A673 (cell line): ENCODE measurements around the gene MFSD11. TPM values are rescaled to one million over a fixed set of nuclear protein-coding genes. Genes with fewer than 3 reads are reported as not detected.
"Not testable (repeated sequence)": the region's sequence is repeated elsewhere in the genome, so short reads cannot be mapped to it uniquely, and the experiment has no call there.

Experiments used
- BruUV-seq: library from RNA; stranded (reverse); fragments of 400-500 nt; replicated peaks from 2 replicates; lab custom pipeline; 2021; lab: Mats Ljungman, UMichigan
- CTCF ChIA-PET: fragments of 300-600 bp; sonication (Branson Sonifier 250); formaldehyde crosslinking; loops from one replicate; lab custom pipeline; 2022; ENCODE audit warnings: antibody characterized with exemption; lab: Charles Lee
- POLR2A ChIA-PET: fragments of 300-600 bp; sonication (Branson Sonifier 250); formaldehyde crosslinking; loops from one replicate; lab custom pipeline; 2022; ENCODE audit warnings: antibody characterized with exemption; ENCODE audit not compliant: low non-redundant PET; lab: Charles Lee
- DNase-seq: peaks from one replicate; pipeline ENCODE4 v3.0.0-alpha.2; 2015; ENCODE audit warnings: low spot score
- H3K27ac ChIP-seq: fragments of 200-600 bp; sonication (generic); 2 replicates; pipeline ENCODE4 v1.5.1; 2016; ENCODE audit warnings: mixed run types, low read depth, mild to moderate bottlenecking, mixed read lengths, antibody characterized with exemption, low read length; ENCODE audit not compliant: poor library complexity, severe bottlenecking
- H3K27me3 ChIP-seq: fragments of 200-600 bp; sonication (generic); replicated peaks from 2 replicates; pipeline ENCODE4 v1.6.1; 2017; ENCODE audit warnings: mixed run types, low read depth, mild to moderate bottlenecking, mixed read lengths, antibody characterized with exemption, low read length; ENCODE audit not compliant: insufficient read depth, poor library complexity
- H3K36me3 ChIP-seq: fragments of 200-600 bp; sonication (generic); 2 replicates; pipeline ENCODE4 v1.6.1; 2016; ENCODE audit warnings: mixed run types, mild to moderate bottlenecking, mixed read lengths, antibody characterized with exemption, low read length; ENCODE audit not compliant: insufficient read depth, poor library complexity, severe bottlenecking
- H3K4me1 ChIP-seq: fragments of 200-600 bp; sonication (generic); 2 replicates; pipeline ENCODE4 v1.6.1; 2017; ENCODE audit warnings: mixed run types, mild to moderate bottlenecking, mixed read lengths, antibody characterized with exemption, low read length; ENCODE audit not compliant: insufficient read depth, poor library complexity, severe bottlenecking
- H3K4me3 ChIP-seq: fragments of 200-600 bp; sonication (generic); 2 replicates; pipeline ENCODE4 v1.5.1; 2016; ENCODE audit warnings: low read depth, mixed run types, mild to moderate bottlenecking, mixed read lengths, low read length; ENCODE audit not compliant: poor library complexity, severe bottlenecking
- H3K9me3 ChIP-seq: fragments of 200-600 bp; sonication (generic); 2 replicates; pipeline ENCODE4 v1.6.1; 2016; ENCODE audit warnings: mixed run types, low read depth, mild to moderate bottlenecking, mixed read lengths, antibody characterized with exemption, low read length; ENCODE audit not compliant: poor library complexity, severe bottlenecking
- CTCF ChIP-seq: fragments of 300-800, 200-600 bp; sonication (generic); conservative IDR thresholded peaks from 2 replicates; pipeline ENCODE4 v1.5.1; 2017; ENCODE audit warnings: low read depth, mild to moderate bottlenecking, antibody characterized with exemption, low read length, moderate library complexity, mixed read lengths
- EZH2 ChIP-seq: fragments of 200-600 bp; sonication (generic); IDR thresholded peaks from 2 replicates; pipeline ENCODE4 v1.6.1; 2017; ENCODE audit warnings: borderline replicate concordance, low read depth, mild to moderate bottlenecking, mixed read lengths, antibody characterized with exemption, low read length; ENCODE audit not compliant: poor library complexity, severe bottlenecking
- intact Hi-C: fragments of 100-400 bp; cut with micrococcal nuclease; formaldehyde crosslinking; loops from one replicate; pipeline ENCODE4 v1.10.0; 2022; ENCODE audit not compliant: unreplicated experiment
- total RNA-seq: library from RNA; stranded (reverse); gene quantifications from 2 replicates; pipeline ENCODE4 v1.2.3, GENCODE V29; 2021

The MFSD11 gene
- total RNA-seq, 1 experiment from 2014 or later: 38.8 TPM

GRCh38 chr17:76812263-76812662, 74.3 kb downstream of the MFSD11 start:
- H3K4me3 ChIP-seq: no peak overlapping the region
- no peaks in the 10 kb centered on the region for H3K27me3 ChIP-seq
- H3K9me3 ChIP-seq: no peaks in the 10 kb centered on the region
- BruUV-seq: no TSS peak
- intact Hi-C loops: no loop called here
- TF ChIP-seq CTCF: no peak
- TF ChIP-seq EZH2: no peak
- no peaks in the 10 kb centered on the region for H3K36me3 ChIP-seq
- ChIA-PET POLR2A (no interaction called here), CTCF (no interaction called here)
- DNase-seq: no peak
- no peak overlapping the region for H3K27ac ChIP-seq
- no peaks in the 10 kb centered on the region for H3K4me1 ChIP-seq

DNA sequence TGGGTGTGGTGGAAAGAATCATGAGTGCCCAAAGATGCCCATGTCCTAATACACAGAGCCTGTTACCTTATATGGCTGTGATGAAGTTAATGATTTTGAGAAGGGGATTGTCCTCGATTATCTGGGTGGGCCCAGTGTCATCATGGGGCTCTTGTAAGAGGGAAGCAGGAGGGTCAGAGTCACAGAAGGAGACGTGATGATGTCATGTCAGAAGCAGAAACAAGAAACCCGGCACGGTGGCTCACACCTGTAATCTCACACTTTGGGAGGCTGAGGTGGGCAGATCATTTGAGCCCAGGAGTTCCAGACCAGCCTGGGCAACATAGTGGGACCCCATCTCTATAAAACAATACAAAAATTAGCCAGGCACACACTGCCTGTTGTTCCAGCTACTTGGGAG, 75.0 kb downstream of the MFSD11 start:
- CTCF ChIA-PET: no interaction called here
- Histone ChIP-seq H3K27me3 (no peaks in the 10 kb centered on the region), H3K4me3 (no peak overlapping the region), H3K36me3 (no peaks in the 10 kb centered on the region), H3K9me3 (no peaks in the 10 kb centered on the region), H3K4me1 (no peaks in the 10 kb centered on the region), H3K27ac (no peak overlapping the region)
- no peak for TF ChIP-seq CTCF
- no peak for TF ChIP-seq EZH2
- intact Hi-C loops: no loop called here
- POLR2A ChIA-PET: no interaction called here
- no TSS peak for BruUV-seq
- DNase-seq: no peak

DNA sequence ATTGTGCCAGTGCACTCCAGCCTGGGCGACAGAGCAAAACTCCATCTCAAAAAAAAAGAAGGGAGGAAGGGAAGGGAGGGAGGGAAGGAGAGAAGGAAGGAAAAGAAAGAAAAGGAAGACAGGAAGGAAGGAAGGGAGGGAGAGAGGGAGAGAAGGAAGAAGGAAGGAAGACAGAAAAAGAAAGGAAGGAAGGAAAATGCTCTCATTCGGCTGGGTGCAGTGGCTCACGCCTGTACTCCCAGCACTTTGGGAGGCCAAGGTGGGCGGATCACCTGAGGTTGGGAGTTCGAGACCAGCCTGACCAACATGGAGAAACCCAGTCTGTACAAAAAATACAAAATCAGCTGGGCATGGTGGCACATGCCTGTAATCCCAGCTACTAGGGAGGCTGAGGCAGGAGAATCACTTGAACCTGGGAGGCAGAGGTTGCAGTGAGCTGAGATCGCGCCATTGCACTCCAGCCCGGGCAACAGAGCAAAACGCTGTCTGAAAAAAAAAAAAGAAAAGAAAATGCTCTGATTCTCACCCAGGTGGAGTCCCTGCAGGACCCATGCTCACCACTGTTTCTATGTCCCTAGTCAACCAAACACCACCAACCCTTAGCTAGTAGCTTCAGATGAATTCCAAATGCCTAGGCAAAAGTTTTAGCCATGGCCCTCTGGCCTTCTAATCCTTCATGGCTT, 78.1 kb downstream of the MFSD11 start:
- not testable (repeated sequence) for H3K9me3 ChIP-seq, BruUV-seq, H3K27ac ChIP-seq, H3K36me3 ChIP-seq, DNase-seq, H3K4me3 ChIP-seq, H3K27me3 ChIP-seq
- ChIA-PET POLR2A (interaction anchor here (0.6 to 0.7 kb wide), 3 partner anchors 141 to 657 kb away, joined by 3 to 27 read pairs (median 3); no protein-coding TSS in a partner anchor), CTCF (interaction anchor here (1.3 kb wide), 1 partner anchor 240 kb away, joined by 6 read pairs; no protein-coding TSS in a partner anchor)
- peaks cover 16% of the 10 kb centered on the region for H3K4me1 ChIP-seq
- intact Hi-C loops: loop anchor here (5.0 kb wide), 1 partner anchor 251 kb away; no protein-coding TSS in a partner anchor
